Osteocyte (in vitro differentiated cells): ENCODE data around the gene SUCLG2. TPM values are rescaled to one million over a fixed set of nuclear protein-coding genes. Genes with fewer than 3 reads are reported as not detected.

Experiments
- DNase-seq: peaks from one replicate; pipeline ENCODE4 v3.0.0; 2021; ENCODE audit warnings: mixed read lengths; ENCODE audit not compliant: unreplicated experiment; ENCODE audit errors: extremely low spot score
- H3K27ac Mint-ChIP-seq: one replicate; pipeline ENCODE4 v1.8.0; 2021; ENCODE audit warnings: mild to moderate bottlenecking, mixed read lengths; ENCODE audit not compliant: unreplicated experiment
- H3K27me3 Mint-ChIP-seq: one replicate; pipeline ENCODE4 v1.8.0; 2021; ENCODE audit warnings: mixed read lengths; ENCODE audit not compliant: unreplicated experiment
- H3K36me3 Mint-ChIP-seq: one replicate; pipeline ENCODE4 v1.8.0; 2021; ENCODE audit warnings: mixed read lengths; ENCODE audit not compliant: unreplicated experiment
- H3K4me1 Mint-ChIP-seq: one replicate; pipeline ENCODE4 v1.8.0; 2021; ENCODE audit warnings: mixed read lengths; ENCODE audit not compliant: unreplicated experiment
- H3K4me3 Mint-ChIP-seq: one replicate; pipeline ENCODE4 v1.8.0; 2021; ENCODE audit warnings: mild to moderate bottlenecking, moderate library complexity, mixed read lengths; ENCODE audit not compliant: unreplicated experiment
- H3K9me3 Mint-ChIP-seq: one replicate; pipeline ENCODE4 v1.8.0; 2021; ENCODE audit warnings: mixed read lengths; ENCODE audit not compliant: unreplicated experiment
- total RNA-seq: library from RNA; stranded (reverse); gene quantifications from 2 replicates; pipeline ENCODE4 v1.2.1, GENCODE V29; 2021
- TF ChIP-seq, protein P1 (sequence below): fragments of 200-600 bp; sonication (generic); IDR thresholded peaks from 2 replicates; pipeline ENCODE4 v1.5.0; 2021; ENCODE audit warnings: antibody characterized with exemption, mild to moderate bottlenecking, moderate library complexity

Gene SUCLG2
- total RNA-seq, 1 donor from 2014 or later = 32.1 TPM

DNA sequence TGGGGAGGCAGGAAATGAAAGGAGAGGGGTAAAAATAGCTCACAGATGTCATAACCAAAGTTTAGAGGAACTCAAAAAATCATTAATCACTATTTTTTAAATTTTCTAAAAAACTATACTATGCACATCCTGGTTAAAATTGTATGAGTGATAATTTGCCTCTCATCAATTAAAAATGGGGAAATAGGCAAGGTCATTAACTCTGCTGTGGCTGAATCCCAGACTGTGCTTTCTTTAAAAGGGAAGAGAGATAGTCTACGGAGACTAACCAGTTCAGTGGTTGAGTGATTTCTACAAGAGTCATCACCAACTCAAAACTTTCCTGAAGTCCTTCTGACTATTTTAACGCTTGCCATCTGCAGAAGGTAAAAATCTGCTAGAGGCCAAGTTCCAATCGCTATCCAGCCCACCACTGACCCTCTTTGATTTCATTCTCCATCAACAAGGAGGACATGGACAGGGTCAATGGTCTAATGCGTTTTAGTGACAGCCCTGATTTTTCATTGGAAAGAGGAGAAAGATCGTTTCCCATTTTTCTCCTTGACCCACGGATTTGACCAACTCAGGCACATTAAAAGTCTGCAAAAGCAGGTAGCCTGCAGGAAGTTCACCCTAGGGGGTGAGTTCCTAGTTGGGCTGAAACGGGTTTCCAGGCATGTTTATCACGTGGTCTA is 850 bp downstream of the SUCLG2 start:
- TF ChIP-seq, protein P1, sequence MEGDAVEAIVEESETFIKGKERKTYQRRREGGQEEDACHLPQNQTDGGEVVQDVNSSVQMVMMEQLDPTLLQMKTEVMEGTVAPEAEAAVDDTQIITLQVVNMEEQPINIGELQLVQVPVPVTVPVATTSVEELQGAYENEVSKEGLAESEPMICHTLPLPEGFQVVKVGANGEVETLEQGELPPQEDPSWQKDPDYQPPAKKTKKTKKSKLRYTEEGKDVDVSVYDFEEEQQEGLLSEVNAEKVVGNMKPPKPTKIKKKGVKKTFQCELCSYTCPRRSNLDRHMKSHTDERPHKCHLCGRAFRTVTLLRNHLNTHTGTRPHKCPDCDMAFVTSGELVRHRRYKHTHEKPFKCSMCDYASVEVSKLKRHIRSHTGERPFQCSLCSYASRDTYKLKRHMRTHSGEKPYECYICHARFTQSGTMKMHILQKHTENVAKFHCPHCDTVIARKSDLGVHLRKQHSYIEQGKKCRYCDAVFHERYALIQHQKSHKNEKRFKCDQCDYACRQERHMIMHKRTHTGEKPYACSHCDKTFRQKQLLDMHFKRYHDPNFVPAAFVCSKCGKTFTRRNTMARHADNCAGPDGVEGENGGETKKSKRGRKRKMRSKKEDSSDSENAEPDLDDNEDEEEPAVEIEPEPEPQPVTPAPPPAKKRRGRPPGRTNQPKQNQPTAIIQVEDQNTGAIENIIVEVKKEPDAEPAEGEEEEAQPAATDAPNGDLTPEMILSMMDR = no peak
- Mint-ChIP-seq H3K27me3 (no peaks in the 10 kb centered on the region), H3K27ac (peak overlapping the region; percentile 84), H3K4me1 (peaks cover 28% of the 10 kb centered on the region), H3K4me3 (peak overlapping the region; percentile 71), H3K9me3 (no peaks in the 10 kb centered on the region), H3K36me3 (no peaks in the 10 kb centered on the region)
- DNase-seq = no peak

DNA sequence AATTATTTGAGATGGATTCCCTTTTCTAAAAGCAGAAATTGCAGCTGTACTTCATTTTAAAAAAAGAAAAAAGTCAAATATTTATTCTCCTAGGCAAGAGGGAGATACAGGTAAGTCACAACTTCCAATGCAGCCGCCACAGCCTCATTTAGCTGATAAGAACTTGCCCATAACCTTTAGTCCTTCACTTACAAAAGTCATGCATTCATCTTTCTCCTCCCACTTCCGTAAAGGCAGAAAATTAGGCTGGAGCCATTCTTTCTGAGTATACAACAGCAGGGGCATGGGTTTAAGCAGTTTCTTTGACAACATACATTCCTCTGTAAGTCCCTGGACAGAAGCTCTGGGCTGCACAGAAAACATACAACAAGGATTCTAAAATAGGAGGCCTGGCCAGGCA is 4.3 kb downstream of the SUCLG2 start:
- no peaks in the 10 kb centered on the region for H3K9me3 Mint-ChIP-seq
- no peak for DNase-seq
- peaks cover 45% of the 10 kb centered on the region for H3K4me1 Mint-ChIP-seq
- H3K4me3 Mint-ChIP-seq = no peak overlapping the region
- no peaks in the 10 kb centered on the region for H3K27me3 Mint-ChIP-seq
- H3K27ac Mint-ChIP-seq = no peak overlapping the region
- TF ChIP-seq, protein P1 = no peak
- peaks cover 4% of the 10 kb centered on the region for H3K36me3 Mint-ChIP-seq

- DNase-seq = no peak
- TF ChIP-seq, protein P1 = no peak
- Mint-ChIP-seq H3K27ac (no peak overlapping the region), H3K4me1 (peaks cover 42% of the 10 kb centered on the region), H3K4me3 (no peak overlapping the region), H3K27me3 (no peaks in the 10 kb centered on the region), H3K9me3 (no peaks in the 10 kb centered on the region), H3K36me3 (peaks cover 5% of the 10 kb centered on the region)
Measured at GRCh38 chr3:67649681-67650080, 4.7 kb downstream of the SUCLG2 start.

GRCh38 chr3:67648701-67649100 is 5.7 kb downstream of the SUCLG2 start:
- Mint-ChIP-seq H3K36me3 (peaks cover 6% of the 10 kb centered on the region), H3K4me1 (peaks cover 42% of the 10 kb centered on the region), H3K27ac (no peak overlapping the region), H3K27me3 (no peaks in the 10 kb centered on the region), H3K4me3 (no peak overlapping the region), H3K9me3 (no peaks in the 10 kb centered on the region)
- no peak for DNase-seq
- TF ChIP-seq, protein P1 = no peak

DNA sequence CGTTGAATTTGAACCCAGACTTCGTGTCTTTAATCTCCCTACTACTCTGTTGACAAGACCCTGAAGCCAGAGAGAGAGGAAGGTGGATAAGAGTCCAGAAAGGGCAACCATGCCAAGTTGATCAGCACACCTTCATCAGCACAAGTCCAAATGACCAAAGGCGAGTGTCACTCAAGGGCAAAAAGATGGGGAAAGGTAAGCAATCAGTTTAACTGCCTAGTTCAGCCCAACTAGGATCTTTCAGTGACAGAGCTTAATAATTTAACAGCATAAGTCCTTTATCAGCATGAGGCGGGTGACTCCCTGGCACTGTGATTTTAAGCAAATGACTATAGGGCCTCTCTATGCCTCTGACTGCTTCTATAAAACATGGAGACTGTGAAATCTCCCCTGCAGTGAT is 6.2 kb downstream of the SUCLG2 start:
- TF ChIP-seq, protein P1 = no peak
- Mint-ChIP-seq H3K27me3 (no peaks in the 10 kb centered on the region), H3K9me3 (no peaks in the 10 kb centered on the region), H3K4me3 (no peak overlapping the region), H3K27ac (peak overlapping the region; percentile 87), H3K36me3 (peaks cover 6% of the 10 kb centered on the region), H3K4me1 (peaks cover 38% of the 10 kb centered on the region)
- no peak for DNase-seq
